Skin of body (tissue), 2 donors: ENCODE data around the gene ARHGEF7. TPM values are rescaled to one million over a fixed set of nuclear protein-coding genes. Genes with fewer than 3 reads are reported as not detected.
A peak's percentile ranks its signal among the peaks of the same experiment; 100 is the strongest.

Source experiments
- DNase-seq: peaks from one replicate; lab custom pipeline; 2025; lab: John Stamatoyannopoulos, UW
- total RNA-seq: library from RNA; depleted of rRNA; stranded (reverse); fragments of >200 nt; gene quantifications from one replicate; pipeline ENCODE4 v1.2.3, GENCODE V29; 2014

ARHGEF7 gene
- total RNA-seq, 1 donor from 2014 or later = 114 TPM

GRCh38 chr13:111323549-111323948 is 208.4 kb downstream of the ARHGEF7 start:
- no peak for DNase-seq

GRCh38 chr13:111323950-111324651 is 209.0 kb downstream of the ARHGEF7 start:
- DNase-seq = no peak

GRCh38 chr13:111324736-111325135 is 209.6 kb downstream of the ARHGEF7 start:
- DNase-seq = no peak

GRCh38 chr13:111325146-111325890 is 210.2 kb downstream of the ARHGEF7 start:
- DNase-seq = no peak

GRCh38 chr13:111325941-111326620 is 211.0 kb downstream of the ARHGEF7 start:
- DNase-seq = no peak

- DNase-seq = no peak
Measured at GRCh38 chr13:111326621-111326965, 211.5 kb downstream of the ARHGEF7 start.

- DNase-seq = no peak
Measured at GRCh38 chr13:111326981-111327642, 212.0 kb downstream of the ARHGEF7 start.

- no peak for DNase-seq
Measured at GRCh38 chr13:111327730-111328573, 212.8 kb downstream of the ARHGEF7 start.

- no peak for DNase-seq
Measured at GRCh38 chr13:111328574-111329410, 213.7 kb downstream of the ARHGEF7 start.

- DNase-seq = no peak
Measured at GRCh38 chr13:111329641-111330040, 214.5 kb downstream of the ARHGEF7 start.

- no peak for DNase-seq
Measured at GRCh38 chr13:111330066-111330610, 215.0 kb downstream of the ARHGEF7 start.

GRCh38 chr13:111335298-111335697 is 220.2 kb downstream of the ARHGEF7 start:
- no peak for DNase-seq

- no peak for DNase-seq
Measured at GRCh38 chr13:111336666-111337065, 221.6 kb downstream of the ARHGEF7 start.

GRCh38 chr13:111337206-111337605 is 222.1 kb downstream of the ARHGEF7 start:
- peak; percentile 3 for DNase-seq

- DNase-seq = no peak
Measured at GRCh38 chr13:111337741-111338140, 222.6 kb downstream of the ARHGEF7 start.

- DNase-seq = no peak
Measured at GRCh38 chr13:111338841-111339240, 223.7 kb downstream of the ARHGEF7 start.

GRCh38 chr13:111339366-111340143 is 224.4 kb downstream of the ARHGEF7 start:
- no peak for DNase-seq

GRCh38 chr13:111341886-111342285 is 226.8 kb downstream of the ARHGEF7 start:
- no peak for DNase-seq

- no peak for DNase-seq
Measured at GRCh38 chr13:111342721-111343120, 227.6 kb downstream of the ARHGEF7 start.
